ENCODE measurements around the gene TMEM115.

Gene TMEM115

GRCh38 chr3:50353245-50354004 lies 5.9 kb downstream of the TMEM115 start:
- DNase-seq (ENCODE audit: low read depth) = no peak

DNA sequence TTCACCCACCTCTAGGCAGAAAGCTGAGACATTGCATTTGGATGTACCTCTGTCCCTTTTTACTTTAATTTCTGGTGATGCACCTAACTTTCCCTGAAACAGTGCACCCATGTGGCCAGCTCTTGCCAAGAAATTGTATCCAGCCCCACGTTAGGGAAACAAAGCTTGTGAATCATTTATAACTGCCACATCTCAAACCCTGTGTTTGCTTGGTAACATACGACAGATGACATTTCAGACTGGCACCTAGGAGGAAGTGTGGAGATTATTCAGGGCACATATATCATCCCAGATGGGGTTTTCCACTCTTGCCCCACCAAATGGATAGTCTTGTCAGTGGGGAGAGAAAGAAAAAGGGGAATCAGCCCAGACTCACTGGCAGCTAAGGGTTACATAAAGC lies 6.5 kb downstream of the TMEM115 start:
- DNase-seq (ENCODE audit: low read depth) = peak; percentile 44

DNA sequence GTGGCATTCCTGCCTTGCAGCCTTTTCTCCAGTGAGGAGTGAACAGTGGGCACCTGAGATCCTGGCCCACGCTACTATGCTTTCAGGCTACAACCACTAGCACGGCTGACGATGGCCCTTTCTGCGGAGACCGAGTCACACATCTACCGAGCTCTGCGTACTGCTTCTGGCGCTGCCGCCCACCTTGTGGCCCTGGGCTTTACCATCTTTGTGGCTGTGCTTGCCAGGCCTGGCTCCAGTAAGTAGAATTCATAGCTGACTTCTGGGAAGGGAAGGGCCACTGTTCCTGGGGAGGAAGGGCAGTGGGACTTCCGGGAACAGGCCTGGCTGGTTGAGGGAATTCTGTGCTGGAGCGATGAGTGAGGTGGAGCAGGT lies 8.0 kb downstream of the TMEM115 start:
- DNase-seq (ENCODE audit: low read depth) = no peak

DNA sequence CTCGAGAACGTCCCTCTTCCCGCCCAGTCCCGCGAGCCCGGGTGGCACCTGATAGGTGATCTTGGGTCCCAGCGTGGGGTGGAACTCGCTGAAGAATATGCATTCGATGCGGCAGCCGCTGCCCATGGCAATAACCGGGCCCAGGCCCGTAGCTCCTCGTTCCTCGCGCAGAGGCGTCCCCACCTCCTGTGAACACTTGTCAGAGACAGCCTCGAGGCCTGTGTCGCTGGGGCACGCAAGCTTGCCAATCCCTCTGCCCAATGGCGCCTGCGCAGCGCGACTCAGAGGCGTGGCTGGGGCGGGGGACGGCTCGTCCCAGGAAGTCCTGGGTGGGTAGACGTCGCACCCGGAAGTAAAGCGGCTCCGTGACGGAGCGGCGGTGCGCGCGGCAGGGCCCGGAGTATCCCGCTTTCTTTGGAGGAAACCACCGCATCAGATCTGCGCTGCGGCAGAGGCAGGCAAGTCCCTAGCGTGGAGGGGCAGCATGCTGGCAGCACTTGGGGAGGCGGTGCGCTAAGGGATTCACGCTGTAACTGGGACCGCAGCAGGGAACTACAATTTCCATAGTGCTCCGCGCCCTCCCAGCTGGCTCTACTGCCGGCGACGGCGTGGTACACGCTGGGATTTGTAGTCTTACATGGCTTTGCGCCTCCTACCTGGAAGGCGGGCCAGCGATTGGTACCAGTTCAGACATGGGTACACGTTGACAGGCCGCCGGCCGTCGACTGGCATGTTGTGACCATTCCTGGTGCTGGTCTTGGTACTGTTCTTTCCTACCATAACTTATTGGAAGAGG lies 8.6 kb downstream of the TMEM115 start, which contains the start of the genes CYB561D2 and NPRL2:
TSS of gene CYB561D2 (plus strand) at position 336 of the 796 bp plus-strand sequence. CDS start 572 bp downstream, outside the sequence.
TSS of gene NPRL2 (minus strand) at position 249 of the 796 bp plus-strand sequence. CDS start at position 126, 123 bp downstream.
- DNase-seq (ENCODE audit: low read depth) = peak; percentile 93

- DNase-seq (ENCODE audit: low read depth) = no peak
Observed at GRCh38 chr3:50350213-50350526, 9.2 kb downstream of the TMEM115 start.

GRCh38 chr3:50347187-50347813 lies 12.0 kb downstream of the TMEM115 start:
- peak; percentile 62 for DNase-seq (ENCODE audit: low read depth)

DNA sequence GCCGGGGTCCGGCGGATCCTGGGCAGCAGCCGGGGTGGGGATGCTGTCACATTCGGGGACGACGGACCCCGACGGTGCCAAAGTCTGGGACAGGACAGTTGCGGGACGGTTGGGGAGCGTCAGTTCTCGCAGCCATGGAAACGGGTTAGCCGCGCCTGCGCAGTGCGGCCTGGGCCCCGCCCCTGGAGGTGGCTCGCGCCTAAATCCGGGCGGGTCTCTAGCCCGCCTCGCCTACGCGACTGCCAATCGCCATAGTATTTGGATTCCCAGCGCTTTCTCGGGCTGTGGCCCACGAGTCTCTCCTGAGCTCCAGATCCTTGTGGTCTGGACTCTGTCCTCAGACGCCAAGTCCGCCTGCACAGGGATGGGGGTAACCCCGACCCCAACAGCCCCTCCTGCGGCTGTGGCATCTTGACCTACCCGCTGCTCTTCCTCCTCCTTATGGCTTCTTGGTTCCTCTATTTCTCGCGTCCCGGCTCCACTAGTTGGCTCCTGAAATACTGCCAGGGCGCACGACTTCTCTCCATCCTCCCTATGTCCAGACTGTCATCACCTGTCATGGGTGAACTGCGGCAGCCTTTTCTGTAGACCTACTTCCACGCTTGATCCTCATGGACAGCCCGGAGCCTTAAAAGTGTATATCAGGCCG lies 13.6 kb downstream of the TMEM115 start, which contains the start of gene ZMYND10:
TSS of gene ZMYND10 (minus strand) at position 147 of the 649 bp plus-strand sequence. CDS start 153 bp downstream, outside the sequence.
- no peak for DNase-seq (ENCODE audit: low read depth)

- DNase-seq (ENCODE audit: low read depth) = no peak
Observed at GRCh38 chr3:50345008-50345407, 14.3 kb downstream of the TMEM115 start.

GRCh38 chr3:50342813-50343633 lies 16.3 kb downstream of the TMEM115 start:
- no peak for DNase-seq (ENCODE audit: low read depth)

DNA sequence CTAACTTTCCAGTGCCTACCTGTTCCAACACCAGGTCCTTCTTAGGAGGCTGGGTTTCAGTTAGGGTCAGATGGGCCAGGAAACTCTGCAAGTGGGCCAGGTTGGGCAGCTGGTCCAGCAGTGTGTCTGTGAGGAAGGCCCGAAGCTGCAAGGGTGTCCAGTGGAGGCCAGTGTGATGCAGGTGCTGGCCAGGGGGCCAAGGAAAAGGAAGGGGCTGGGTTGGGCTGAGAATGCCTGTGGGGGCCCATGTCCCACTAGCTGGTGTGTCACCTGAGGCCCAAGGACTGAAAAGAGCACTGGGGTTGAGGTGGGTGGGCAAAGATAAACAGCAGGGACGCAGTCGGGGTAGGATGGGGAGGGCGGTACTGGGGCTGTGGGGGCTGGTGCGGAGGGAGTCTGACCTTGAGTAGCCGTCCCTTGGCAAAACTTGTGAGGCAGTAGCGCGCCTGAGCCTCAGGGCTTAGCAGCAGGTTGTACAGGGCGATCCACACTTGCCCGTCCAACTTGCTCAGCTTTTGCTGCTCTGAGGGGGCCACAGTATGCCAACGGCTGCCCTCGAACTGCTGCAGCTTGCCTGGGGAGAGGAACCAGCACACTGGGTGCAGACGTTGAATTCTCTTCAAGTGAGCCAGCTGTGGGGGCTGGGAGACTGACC lies 17.2 kb downstream of the TMEM115 start:
- DNase-seq (ENCODE audit: low read depth) = no peak

DNA sequence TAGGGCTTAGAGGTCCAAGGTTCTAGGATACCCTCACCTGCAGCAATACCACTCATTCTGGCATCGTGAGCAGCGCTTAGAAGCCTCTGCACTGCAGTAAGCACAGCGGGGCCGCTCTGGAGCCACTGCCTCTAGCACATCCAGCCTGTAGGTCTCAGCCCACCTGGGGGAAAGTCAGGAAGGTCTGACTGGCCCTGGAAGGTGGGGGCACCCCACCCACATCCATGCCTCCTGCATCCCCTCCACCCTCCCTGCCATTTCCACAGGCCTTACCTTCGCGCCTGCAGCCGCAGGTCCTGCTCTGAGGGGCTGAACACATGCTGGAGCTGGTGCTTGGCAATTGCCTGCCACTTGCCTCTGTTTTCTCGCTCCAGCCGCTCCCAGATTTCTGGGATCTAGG lies 17.8 kb downstream of the TMEM115 start:
- no peak for DNase-seq (ENCODE audit: low read depth)

GRCh38 chr3:50340448-50341329 lies 18.6 kb downstream of the TMEM115 start, which contains the start of gene RASSF1:
Gene RASSF1, minus strand, starts transcription at chr3:50340836. Its CDS starts 31 bp downstream, at chr3:50340805.
- peak; percentile 60 for DNase-seq (ENCODE audit: low read depth)

DNA sequence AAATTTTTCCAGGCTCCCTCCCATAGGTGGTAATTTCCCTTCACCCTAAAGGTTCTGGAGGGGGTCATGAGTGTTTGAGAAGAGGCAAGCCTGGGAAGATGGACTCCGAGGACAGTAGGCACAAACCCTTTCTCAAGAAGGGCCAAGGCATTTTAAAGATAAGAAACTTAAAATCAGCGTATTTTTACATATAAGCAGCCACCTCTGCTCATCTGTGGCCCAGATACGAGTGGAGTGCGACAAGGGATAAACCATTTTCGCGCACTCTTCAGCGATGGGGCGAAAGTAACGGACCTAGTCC lies 19.2 kb downstream of the TMEM115 start:
- no peak for DNase-seq (ENCODE audit: low read depth)

- DNase-seq (ENCODE audit: low read depth) = peak; percentile 62
Observed at GRCh38 chr3:50339485-50340146, 19.7 kb downstream of the TMEM115 start.

- DNase-seq (ENCODE audit: low read depth) = no peak
Observed at GRCh38 chr3:50338965-50339364, 20.4 kb downstream of the TMEM115 start.

DNA sequence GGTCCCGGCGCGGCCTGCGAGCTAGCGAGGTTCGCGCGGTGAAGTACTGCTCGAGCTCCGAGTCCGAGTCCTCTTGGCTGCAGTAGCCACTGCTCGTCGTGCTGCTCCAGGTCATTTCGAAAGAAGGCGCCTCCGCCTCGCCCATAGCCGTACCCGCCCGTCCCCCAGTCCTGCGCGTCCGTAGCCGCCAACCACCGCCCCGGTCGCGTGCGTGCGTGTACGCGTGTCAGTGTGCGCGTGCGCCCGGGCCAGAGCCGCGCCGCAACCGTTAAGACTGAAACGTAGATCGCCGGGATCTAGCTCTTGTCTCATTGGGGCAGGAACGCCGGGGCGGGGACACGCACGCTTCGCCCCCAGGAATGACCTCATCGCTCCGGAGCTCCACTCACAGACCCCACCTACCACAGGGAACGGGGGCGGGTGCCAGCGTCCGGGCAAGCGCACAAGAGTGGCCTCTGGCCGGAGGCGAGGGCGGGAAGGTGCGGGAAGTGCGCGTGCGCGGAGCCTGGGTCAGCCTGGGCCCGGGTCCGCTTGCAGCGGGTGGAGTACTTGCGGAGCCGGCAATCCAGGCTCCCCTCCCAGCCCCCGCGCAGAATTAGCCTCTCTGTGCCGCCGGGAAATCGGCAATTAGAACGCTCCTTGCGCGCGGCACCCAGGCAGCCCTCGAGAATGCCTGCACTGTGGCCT lies 22.0 kb downstream of the TMEM115 start:
- DNase-seq (ENCODE audit: low read depth) = peak; percentile 100

GRCh38 chr3:50336452-50337174 lies 22.7 kb downstream of the TMEM115 start:
- peak; percentile 47 for DNase-seq (ENCODE audit: low read depth)
